Stimulated activated CD8-positive, alpha-beta memory T cell treated with anti-CD3 and anti-CD28 coated beads, Interleukin-7, amount 100 ng/mL, for 1 hour (primary cell): ENCODE measurements around the gene HNRNPU.

ENCODE experiments used
- DNase-seq, 2 donors: peaks; one replicate each; pipeline ENCODE4 v3.0.0-alpha.2; 2020; ENCODE audit warnings: low read depth in 2 of 2

HNRNPU gene

GRCh38 chr1:244802556-244803239 is 61.6 kb downstream of the HNRNPU start:
- DNase-seq: no peak

DNA sequence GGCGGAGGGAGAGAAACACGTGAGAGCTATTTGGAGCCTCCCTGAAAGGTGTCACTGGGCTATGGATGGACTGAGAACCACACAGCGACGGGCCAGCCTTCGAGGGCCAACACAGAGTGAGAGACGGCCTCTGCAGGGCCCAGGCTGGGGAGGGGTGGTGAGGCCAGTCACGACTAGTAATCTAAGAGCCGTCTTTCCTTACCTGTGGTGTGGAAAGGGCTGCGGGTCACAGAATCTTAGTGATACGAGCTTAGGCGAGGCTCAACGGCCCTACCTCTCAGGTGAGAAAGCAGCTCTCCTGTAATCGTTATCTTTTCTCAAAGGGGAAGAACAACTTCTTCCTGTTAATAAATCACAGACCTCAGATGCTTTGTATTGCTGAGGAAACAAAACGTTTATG is 62.3 kb downstream of the HNRNPU start:
- no peak for DNase-seq

GRCh38 chr1:244801246-244801645 is 63.1 kb downstream of the HNRNPU start:
- DNase-seq: peak; percentile 12 to 23

DNA sequence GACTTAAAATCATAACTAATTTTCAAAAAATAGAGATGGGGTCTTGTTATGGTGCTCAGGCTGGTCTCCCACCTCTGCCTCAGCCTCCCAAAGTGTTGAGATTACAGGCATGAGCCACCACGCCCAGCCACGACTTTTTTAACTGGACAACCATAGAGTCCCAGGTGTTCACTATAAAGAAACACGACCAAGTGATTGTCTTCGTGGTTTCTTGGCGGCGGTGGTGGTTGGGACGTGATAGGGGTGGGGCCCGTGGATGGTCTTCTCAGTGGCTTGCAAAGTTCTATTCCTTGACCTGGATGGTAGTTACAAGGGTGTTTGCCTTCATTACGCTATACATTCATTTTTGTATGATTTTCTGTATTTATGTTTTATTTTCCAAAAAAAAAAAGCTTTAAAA is 63.5 kb downstream of the HNRNPU start:
- DNase-seq: no peak
